K562 (cell line): ENCODE data around the gene KASH5. TPM values are rescaled to one million over a fixed set of nuclear protein-coding genes. Genes with fewer than 3 reads are reported as not detected.
A peak's percentile ranks its signal among the peaks of the same experiment; 100 is the strongest.

ENCODE experiments used
- CXXC5 ChIP-seq: fragments of 250-450 bp; sonication (Bioruptor Pico); IDR thresholded peaks from 2 replicates; pipeline ENCODE4 v1.8.0; 2022; ENCODE audit warnings: inconsistent platforms, mild to moderate bottlenecking, moderate library complexity
- ERF ChIP-seq: fragments of 450-650 bp; formaldehyde crosslinking; IDR thresholded peaks from 2 replicates; pipeline ENCODE4 v1.4.0; 2020; ENCODE audit warnings: mild to moderate bottlenecking, mixed read lengths
- FOSL1 ChIP-seq: fragments of 200-800 bp; sonication (Bioruptor generic); conservative IDR thresholded peaks from 2 replicates; pipeline ENCODE4 v1.6.1; 2016; ENCODE audit warnings: missing genetic modification characterization, missing compliant biosample characterization
- KDM2B ChIP-seq: fragments of 250-450 bp; sonication (Bioruptor Pico); IDR thresholded peaks from 2 replicates; pipeline ENCODE4 v1.8.0; 2021; ENCODE audit warnings: mild to moderate bottlenecking, moderate library complexity
- MEIS2 ChIP-seq: fragments of 450-650 bp; IDR thresholded peaks from 2 replicates; pipeline ENCODE4 v1.6.1; 2014; ENCODE audit warnings: mild to moderate bottlenecking; ENCODE audit not compliant: partially characterized antibody
- MTA3 ChIP-seq: fragments of 450-650 bp; formaldehyde crosslinking; IDR thresholded peaks from 2 replicates; pipeline ENCODE4 v1.6.1; 2017; ENCODE audit warnings: mild to moderate bottlenecking, borderline replicate concordance
- POLR2AphosphoS5 ChIP-seq: IDR thresholded peaks from 2 replicates; pipeline ENCODE4 v1.6.1; 2011; ENCODE audit warnings: mild to moderate bottlenecking, low read depth, low read length, moderate library complexity; ENCODE audit not compliant: control insufficient read depth, insufficient read depth
- ZNF282 ChIP-seq: sonication (generic); formaldehyde crosslinking; IDR thresholded peaks from 2 replicates; pipeline ENCODE4 v1.8.1; 2023; ENCODE audit warnings: missing genetic modification reagents
- ZNF586 ChIP-seq: fragments of 450-650 bp; formaldehyde crosslinking; conservative IDR thresholded peaks from 2 replicates; pipeline ENCODE4 v1.4.0; 2020; ENCODE audit warnings: mild to moderate bottlenecking, moderate library complexity
- ZNF76 ChIP-seq: fragments of 250-450 bp; sonication (Bioruptor Pico); IDR thresholded peaks from 2 replicates; pipeline ENCODE4 v1.4.0; 2020; ENCODE audit warnings: mild to moderate bottlenecking, moderate library complexity, borderline replicate concordance
- polyA plus RNA-seq, 8 experiments: library from polyadenylated mRNA; depleted of rRNA in 4 of 8; stranded (reverse) in 5 of 8; unstranded in 3 of 8; fragments of >200 nt; fragmentation: Nextera tagmentation in 2 of 8; fragmentation: Illumina TruSeq in 1 of 8; extraction: Ambion mirVana in 2 of 8; extraction: Trizol in 1 of 8; gene quantifications; 2 replicates each; pipeline versions ENCODE4 v1.2.1 to v1.2.3, GENCODE V29; 2011 to 2014; ENCODE audit warnings: inconsistent platforms in 1 of 8, missing spikeins in 1 of 8
- total RNA-seq, 7 experiments: library from RNA; depleted of rRNA in 6 of 7; stranded (reverse); fragments of >200 nt in 6 of 7; fragmentation: Illumina TruSeq in 2 of 7; extraction: Trizol in 2 of 7; gene quantifications; 2 replicates each; pipeline versions ENCODE4 v1.2.1 to v1.2.3, GENCODE V29; 2011 to 2021; ENCODE audit warnings: low replicate concordance in 1 of 7
- TF ChIP-seq, protein P1 (sequence below), 3 experiments: fragments of 200-800 bp in 1 of 3; fragments of 250-450 bp in 1 of 3; fragments of 450-650 bp in 1 of 3; sonication (Bioruptor Pico) in 1 of 3; sonication (Bioruptor generic) in 1 of 3; formaldehyde crosslinking in 1 of 3; IDR thresholded peaks; 2 replicates each; pipeline versions ENCODE4 v1.6.1 to v1.8.0; 2016 to 2022; ENCODE audit warnings: mild to moderate bottlenecking in 2 of 3, missing genetic modification characterization in 2 of 3, missing compliant biosample characterization in 1 of 3, moderate library complexity in 1 of 3
- TF ChIP-seq, protein P2 (sequence below): fragments of 250-450 bp; sonication (Bioruptor Pico); IDR thresholded peaks from 2 replicates; pipeline ENCODE4 v1.5.0; 2020; ENCODE audit warnings: mild to moderate bottlenecking

Gene KASH5
- total and polyA plus RNA-seq, 9 of the 15 experiments (the other 6 are each of a cell fraction or from before 2014, with no cell fraction given): 0.07 to 0.84 (median 0.34) TPM; not detected in 1

DNA sequence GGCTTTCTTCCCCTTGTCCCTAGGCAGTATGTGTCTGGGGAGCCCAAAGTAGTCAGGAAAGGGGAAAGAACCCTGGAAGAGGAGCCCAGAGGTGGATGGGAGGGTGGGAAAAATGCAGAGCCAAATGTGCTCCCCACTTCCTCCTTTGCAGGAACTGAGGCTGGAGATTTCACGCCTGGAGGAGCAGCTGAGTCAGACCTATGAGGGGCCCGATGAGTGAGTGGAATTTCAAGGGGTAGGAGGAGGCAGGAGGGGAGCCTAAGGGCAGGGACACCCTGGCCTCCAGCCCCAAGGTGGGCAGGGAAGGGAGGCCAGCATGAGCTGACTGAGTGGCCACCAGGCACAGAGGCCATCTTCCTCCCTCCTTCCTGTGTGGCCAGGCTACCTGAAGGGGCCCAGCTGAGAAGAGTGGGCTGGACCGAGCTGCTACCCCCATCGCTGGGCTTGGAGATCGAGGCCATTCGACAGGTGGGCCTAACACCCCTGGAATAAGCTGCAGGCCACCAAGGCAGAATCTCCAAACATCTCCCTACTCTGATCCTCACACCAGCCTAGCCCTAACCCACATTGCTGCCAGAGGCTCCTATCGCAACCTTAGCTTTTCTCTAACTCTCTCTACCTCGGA is 20.9 kb downstream of the KASH5 start (continued):
- 0 out of 2 replicates have a peak, but pooled peaks have one; percentile 23 for TF ChIP-seq ERF (CRISPR knock-in tag)
- TF ChIP-seq, protein P1, sequence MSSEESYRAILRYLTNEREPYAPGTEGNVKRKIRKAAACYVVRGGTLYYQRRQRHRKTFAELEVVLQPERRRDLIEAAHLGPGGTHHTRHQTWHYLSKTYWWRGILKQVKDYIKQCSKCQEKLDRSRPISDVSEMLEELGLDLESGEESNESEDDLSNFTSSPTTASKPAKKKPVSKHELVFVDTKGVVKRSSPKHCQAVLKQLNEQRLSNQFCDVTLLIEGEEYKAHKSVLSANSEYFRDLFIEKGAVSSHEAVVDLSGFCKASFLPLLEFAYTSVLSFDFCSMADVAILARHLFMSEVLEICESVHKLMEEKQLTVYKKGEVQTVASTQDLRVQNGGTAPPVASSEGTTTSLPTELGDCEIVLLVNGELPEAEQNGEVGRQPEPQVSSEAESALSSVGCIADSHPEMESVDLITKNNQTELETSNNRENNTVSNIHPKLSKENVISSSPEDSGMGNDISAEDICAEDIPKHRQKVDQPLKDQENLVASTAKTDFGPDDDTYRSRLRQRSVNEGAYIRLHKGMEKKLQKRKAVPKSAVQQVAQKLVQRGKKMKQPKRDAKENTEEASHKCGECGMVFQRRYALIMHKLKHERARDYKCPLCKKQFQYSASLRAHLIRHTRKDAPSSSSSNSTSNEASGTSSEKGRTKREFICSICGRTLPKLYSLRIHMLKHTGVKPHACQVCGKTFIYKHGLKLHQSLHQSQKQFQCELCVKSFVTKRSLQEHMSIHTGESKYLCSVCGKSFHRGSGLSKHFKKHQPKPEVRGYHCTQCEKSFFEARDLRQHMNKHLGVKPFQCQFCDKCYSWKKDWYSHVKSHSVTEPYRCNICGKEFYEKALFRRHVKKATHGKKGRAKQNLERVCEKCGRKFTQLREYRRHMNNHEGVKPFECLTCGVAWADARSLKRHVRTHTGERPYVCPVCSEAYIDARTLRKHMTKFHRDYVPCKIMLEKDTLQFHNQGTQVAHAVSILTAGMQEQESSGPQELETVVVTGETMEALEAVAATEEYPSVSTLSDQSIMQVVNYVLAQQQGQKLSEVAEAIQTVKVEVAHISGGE (CRISPR knock-in tag; IDR thresholded peaks at IDR 0.05): 0 out of 6 replicates have a peak, but pooled peaks of 1 of the 3 experiments have one; percentile 31
- TF ChIP-seq FOSL1: 0 out of 2 replicates have a peak, but pooled peaks have one; percentile 2
- TF ChIP-seq CXXC5 (CRISPR knock-in tag): peak; percentile 13; the same call in 1 of the 2 replicates
- TF ChIP-seq POLR2AphosphoS5: no peak
- no peak for TF ChIP-seq KDM2B
- peak; percentile 42; the same call in 1 of the 2 replicates for TF ChIP-seq MTA3
- no peak for TF ChIP-seq ZNF586
- TF ChIP-seq MEIS2: peak; percentile 58
- 0 out of 2 replicates have a peak, but pooled peaks have one; percentile 44 for TF ChIP-seq ZNF76 (CRISPR knock-in tag)
- no peak for TF ChIP-seq ZNF282
- TF ChIP-seq, protein P2, sequence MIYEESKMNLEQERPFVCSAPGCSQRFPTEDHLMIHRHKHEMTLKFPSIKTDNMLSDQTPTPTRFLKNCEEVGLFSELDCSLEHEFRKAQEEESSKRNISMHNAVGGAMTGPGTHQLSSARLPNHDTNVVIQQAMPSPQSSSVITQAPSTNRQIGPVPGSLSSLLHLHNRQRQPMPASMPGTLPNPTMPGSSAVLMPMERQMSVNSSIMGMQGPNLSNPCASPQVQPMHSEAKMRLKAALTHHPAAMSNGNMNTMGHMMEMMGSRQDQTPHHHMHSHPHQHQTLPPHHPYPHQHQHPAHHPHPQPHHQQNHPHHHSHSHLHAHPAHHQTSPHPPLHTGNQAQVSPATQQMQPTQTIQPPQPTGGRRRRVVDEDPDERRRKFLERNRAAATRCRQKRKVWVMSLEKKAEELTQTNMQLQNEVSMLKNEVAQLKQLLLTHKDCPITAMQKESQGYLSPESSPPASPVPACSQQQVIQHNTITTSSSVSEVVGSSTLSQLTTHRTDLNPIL (CRISPR knock-in tag): no peak
